Measurements from ENCODE around the gene TGIF2.
"Not testable (repeated sequence)": the region's sequence is repeated elsewhere in the genome, so short reads cannot be mapped to it uniquely, and the experiment has no call there.

Gene TGIF2

GRCh38 chr20:36614781-36615557, 41.6 kb downstream of the TGIF2 start:
- DNase-seq (ENCODE audit: low read depth), result no peak

- DNase-seq (ENCODE audit: low read depth), result no peak
These were observed 47.5 kb downstream of the TGIF2 start for GRCh38 chr20:36620917-36621316.

DNA sequence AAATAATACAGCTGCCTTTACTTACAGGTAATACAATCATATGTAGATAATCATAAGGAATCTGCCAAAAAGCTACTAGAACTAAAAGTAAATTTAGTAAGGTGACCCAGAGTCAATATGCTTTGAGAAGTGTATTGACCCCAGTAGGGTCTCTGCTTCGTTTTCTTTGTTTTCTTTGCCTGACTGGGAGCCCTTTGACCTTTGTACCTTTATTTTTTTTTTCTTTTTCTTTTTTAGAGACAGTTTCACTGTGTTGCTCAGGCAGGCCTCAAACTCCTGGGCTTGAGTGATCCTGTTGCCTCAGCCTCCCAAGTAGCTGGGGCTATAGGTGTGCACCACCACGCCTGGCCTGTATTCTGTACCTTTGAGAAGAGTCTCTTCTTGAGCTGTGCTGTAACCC, 50.0 kb downstream of the TGIF2 start:
- DNase-seq (ENCODE audit: low read depth), result no peak

DNA sequence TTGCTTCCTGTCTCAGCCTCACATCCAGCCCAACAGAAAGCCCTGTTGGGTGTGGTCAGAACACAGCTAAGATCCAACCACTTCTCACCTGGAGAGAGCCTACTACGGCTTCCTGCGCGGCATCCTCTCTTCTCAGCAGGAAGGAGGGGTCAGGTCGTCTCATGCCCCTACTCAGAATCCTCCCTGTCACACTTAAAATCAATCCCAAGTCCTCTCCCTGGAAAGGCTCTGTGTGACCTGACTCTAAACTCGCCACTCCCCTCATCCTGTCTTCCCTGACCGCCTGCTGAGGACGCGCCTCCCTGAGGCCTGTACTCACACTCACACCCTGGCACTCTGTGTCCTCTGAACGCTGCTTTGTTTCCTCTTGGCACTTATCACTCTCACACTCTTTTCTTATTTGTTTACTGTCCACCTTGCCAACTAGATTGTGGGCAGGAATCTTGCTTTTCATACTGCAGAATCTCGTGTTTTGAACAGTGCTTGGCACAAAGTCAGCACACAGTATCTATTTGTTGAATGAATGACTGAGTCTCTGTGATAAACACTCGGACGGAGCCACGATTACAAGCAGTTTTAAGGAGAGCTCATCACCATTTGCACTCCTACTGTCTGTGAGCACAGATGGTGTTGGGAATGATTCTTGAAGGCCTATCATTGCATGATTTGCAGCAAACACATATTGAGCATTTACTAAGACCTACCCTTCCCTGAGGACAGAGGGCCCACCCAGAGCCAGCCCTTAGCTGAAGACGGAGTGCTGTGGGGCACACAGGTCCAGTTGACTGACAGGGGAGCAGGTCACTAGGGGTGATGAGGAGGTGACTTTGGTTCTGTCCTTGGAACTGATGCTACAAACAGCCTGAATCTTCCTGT, 50.9 kb downstream of the TGIF2 start:
- no peak for DNase-seq (ENCODE audit: low read depth)

DNA sequence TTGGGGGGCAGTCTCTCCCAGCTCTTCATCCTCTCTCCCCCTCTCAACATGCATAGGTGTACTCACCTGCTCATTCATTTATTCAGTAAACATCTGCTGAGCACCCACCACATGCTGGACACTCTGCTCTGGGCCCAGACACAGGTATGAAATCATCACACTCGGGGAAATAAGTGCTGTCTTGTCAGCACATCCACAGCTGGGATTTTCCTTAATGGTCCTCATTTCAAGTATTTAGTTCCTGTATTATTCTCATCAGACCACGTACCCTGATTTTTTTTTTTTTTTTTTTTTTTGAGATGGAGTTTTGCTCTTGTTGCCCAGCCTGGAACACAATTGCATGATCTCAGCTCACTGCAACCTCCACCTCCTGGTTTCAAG, 51.5 kb downstream of the TGIF2 start:
- no peak for DNase-seq (ENCODE audit: low read depth)

DNA sequence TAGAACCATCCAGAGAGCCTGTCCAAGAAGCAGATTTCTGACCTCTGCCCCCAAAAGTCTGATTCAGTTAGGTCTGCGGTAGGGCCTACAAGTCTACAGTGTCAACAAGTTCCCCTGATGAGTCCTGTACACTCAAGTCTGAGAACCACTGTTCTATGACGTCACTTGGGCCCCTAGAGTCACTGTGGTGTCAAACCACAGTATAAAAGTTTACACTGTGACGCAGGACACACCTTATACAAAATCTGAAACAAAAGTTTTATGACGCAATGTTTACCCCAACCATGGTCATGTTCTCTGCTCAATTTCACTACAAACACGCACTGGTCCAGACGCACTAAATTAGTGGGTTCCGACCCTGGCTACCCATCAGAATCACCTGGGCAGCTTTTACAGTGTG, 54.7 kb downstream of the TGIF2 start:
- DNase-seq (ENCODE audit: low read depth), result no peak

- DNase-seq (ENCODE audit: low read depth), result no peak
These were observed 56.6 kb downstream of the TGIF2 start for GRCh38 chr20:36629719-36630681.

GRCh38 chr20:36631646-36632045, 58.2 kb downstream of the TGIF2 start:
- DNase-seq (ENCODE audit: low read depth), result no peak

DNA sequence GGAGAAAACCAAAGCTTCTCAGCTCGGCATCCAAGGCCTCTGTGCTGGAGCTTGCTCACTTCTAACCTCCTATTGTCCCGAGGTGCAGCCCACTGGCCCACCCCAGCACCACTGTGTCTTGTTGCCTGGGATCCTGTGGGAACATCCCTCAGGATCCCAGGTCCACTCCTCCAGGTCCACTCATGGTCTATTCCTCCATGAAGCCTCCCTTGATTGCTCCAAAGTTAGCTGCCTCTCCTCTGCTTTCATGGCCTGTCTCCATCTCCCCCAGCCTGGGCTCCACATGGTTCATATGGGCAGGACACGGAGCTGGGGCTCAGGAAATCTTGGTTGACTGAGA, 58.7 kb downstream of the TGIF2 start:
- DNase-seq (ENCODE audit: low read depth), result no peak

- no peak for DNase-seq (ENCODE audit: low read depth)
These were observed 59.3 kb downstream of the TGIF2 start for GRCh38 chr20:36632487-36633284.

DNA sequence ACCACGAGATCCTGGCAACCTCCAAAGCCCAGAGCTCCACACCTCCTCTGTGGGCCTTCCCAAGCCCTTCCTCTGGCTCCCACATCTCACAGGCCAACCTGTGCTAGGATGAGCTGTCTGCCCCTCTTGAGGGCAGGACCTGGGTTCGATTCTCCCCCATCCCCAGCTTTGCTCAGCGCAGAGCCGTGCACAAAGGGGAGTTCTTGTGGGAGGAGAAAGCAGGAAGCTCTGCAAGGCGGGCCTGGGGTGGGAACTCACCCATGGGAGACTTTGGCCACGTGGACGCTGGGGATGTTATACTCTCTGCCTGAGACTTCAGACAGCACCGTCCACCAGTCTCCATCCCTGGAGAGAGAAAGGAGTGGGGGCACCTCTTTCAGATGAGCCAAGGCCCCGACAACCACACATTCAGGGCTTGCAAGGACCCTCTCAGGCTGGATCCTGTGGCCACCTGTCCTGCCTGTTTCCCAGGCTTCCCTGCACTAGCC, 59.9 kb downstream of the TGIF2 start:
- no peak for DNase-seq (ENCODE audit: low read depth)

DNA sequence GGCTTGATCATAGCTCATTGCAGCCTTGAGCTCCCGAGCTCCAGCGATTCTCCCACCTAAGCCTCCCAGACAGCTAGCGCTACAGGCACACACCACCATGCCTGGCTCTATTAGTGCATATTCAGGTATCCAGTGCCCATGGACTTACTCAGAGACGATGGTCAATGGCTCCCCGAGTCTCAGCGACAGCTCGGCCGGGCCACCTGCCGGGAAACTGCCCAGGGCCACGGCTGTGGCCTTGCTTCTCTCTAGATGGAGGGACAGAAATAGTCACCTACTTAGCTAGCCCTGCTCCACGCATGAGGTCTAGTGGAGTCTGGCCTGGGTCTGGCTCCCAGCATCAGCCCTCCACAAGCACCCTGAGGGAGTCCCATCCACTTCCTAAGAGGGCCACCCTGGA, 60.9 kb downstream of the TGIF2 start:
- no peak for DNase-seq (ENCODE audit: low read depth)

DNA sequence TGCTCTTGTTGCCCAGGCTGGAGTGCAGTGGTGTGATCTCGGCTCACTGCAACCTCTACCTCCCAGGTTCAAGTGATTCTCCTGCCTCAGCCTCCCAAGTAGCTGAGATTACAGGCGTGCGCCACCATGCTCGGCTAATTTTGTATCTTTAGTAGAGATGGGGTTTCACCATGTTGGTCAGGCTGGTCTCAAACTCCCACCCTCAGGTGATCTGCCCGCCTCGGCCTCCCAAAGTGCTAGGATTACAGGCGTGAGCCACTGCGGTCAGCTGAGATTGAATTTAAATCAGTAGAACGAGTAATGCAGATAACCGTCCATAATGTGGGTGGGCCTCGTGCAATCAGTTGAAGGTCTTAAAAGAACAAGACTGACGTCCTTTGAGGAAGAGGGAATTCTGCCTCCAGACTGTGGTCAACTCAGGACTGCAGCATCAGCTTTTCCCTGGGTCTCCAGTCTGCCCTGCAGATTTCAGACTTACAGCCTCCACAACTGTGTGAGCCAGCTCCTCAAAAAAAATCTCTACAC, 65.5 kb downstream of the TGIF2 start:
- not testable (repeated sequence) for DNase-seq (ENCODE audit: low read depth)

DNA sequence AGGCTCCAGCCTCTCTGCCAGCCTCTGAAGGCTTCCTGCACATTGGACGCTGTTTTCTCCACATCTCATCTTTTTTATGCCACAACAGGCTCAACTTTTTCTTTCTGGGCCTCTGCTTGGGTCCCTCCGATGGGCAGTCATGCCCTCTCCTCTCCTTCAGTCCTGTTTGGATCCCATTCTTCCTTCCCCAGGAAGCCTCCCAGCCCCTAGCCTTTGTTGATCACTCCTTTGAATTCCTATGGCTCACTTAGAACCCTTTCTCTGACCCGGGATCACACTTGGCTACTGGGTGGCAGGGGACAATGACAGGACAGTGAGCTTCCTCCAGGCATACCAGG, 68.1 kb downstream of the TGIF2 start:
- no peak for DNase-seq (ENCODE audit: low read depth)

- DNase-seq (ENCODE audit: low read depth), result no peak
These were observed 68.7 kb downstream of the TGIF2 start for GRCh38 chr20:36642136-36642535.

Data from non-pigmented ciliary epithelial cell (primary cell).